Activated naive CD4-positive, alpha-beta T cell treated with anti-CD3 and anti-CD28 coated beads for 36 hours (primary cell): Measurements from ENCODE around the gene RADIL. TPM values are rescaled to one million over a fixed set of nuclear protein-coding genes. Genes with fewer than 3 reads are reported as not detected.

Experiments used
- CTCF ChIA-PET: fragments of 350-600 bp; sonication (Branson Sonifier 250); formaldehyde crosslinking; loops from one replicate; lab custom pipeline; 2021; ENCODE audit warnings: antibody characterized with exemption; lab: Charles Lee
- DNase-seq: peaks from one replicate; pipeline ENCODE4 v3.0.0-alpha.2; 2020
- H3K27ac Mint-ChIP-seq: one replicate; pipeline ENCODE4 v1.8.0; 2021; ENCODE audit warnings: mild to moderate bottlenecking, mixed read lengths
- H3K27me3 Mint-ChIP-seq: one replicate; pipeline ENCODE4 v1.8.0; 2021; ENCODE audit warnings: low read depth, mixed read lengths
- H3K36me3 Mint-ChIP-seq: one replicate; pipeline ENCODE4 v1.8.0; 2021; ENCODE audit warnings: low read depth, mixed read lengths
- H3K4me1 Mint-ChIP-seq: one replicate; pipeline ENCODE4 v1.8.0; 2021; ENCODE audit warnings: low read depth, mixed read lengths
- H3K4me3 Mint-ChIP-seq: one replicate; pipeline ENCODE4 v1.8.0; 2021; ENCODE audit warnings: mild to moderate bottlenecking, moderate library complexity, mixed read lengths
- H3K9me3 Mint-ChIP-seq: one replicate; pipeline ENCODE4 v1.8.0; 2021; ENCODE audit warnings: mixed read lengths
- intact Hi-C: fragments of 100-400 bp; cut with micrococcal nuclease; formaldehyde crosslinking; loops from one replicate; pipeline ENCODE4 v1.15.1; 2023
- total RNA-seq, 2 experiments: library from RNA; stranded (reverse); gene quantifications; one replicate each; pipeline ENCODE4 v1.2.3, GENCODE V29; 2021

The RADIL gene
- total RNA-seq, 2 experiments from 2014 or later = 0.42 to 0.55 TPM

GRCh38 chr7:4879396-4880081 lies 4.0 kb downstream of the RADIL start:
- Mint-ChIP-seq H3K4me1 (peaks cover 10% of the 10 kb centered on the region), H3K9me3 (no peaks in the 10 kb centered on the region), H3K27me3 (peaks cover 30% of the 10 kb centered on the region), H3K36me3 (no peaks in the 10 kb centered on the region), H3K27ac (no peak overlapping the region), H3K4me3 (no peak overlapping the region)
- intact Hi-C loops = loop anchor here (5.0 kb wide), 1 partner anchor 197 kb away; the partner anchor contains the start of gene FOXK1
- CTCF ChIA-PET = interaction anchor here (1.0 kb wide), 1 partner anchor 81 kb away, joined by 3 read pairs; no protein-coding TSS in a partner anchor
- no peak for DNase-seq

DNA sequence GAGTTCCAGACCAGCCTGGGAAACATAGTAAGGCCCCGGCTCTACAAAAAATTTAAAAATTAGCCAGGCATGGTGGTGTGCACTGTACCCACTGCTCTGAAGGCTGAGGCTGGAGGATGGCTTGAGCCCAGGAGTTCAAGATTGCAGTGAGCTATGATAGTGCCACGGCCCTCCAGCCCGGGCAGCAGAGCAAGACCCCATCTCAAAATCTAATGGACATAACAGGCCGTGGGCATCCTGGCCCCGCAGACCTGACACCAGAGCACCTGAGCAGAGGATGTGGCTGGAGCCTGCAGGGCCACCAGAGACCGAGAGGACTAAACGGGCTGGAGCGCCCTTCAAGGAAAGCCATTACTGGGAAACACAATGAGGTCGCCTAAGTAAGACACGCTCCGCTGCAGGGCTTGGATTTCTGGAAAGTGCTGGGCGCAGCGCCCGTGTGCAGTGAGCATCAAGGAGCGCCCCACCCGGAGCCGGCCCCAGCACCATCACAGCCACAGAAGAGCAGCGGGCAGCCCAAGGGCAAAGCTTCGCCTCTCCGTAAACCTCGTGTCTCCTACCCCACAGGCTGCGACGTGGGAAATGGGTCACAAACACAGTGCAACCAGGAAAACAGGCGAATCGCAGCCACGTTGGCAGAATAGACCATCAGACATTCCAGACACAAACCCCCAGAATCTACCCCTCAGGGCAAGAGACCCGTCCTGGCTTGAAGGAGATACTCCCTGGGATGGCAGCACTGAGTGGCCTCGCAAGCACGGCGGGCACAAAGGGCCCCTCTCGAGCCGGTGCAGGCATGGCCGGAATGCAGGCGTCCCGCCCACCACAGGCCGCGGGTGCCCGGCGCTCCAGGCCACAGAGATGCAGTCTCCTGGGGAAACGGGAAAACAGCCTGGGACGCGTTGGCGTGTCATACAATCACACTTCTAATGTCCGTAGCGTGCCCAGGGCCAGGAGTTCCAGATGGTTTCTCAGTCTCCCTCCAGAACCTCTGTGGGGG lies 4.9 kb downstream of the RADIL start:
- CTCF ChIA-PET = interaction anchor here (1.1 kb wide), 1 partner anchor 717 kb away, joined by 5 read pairs; no protein-coding TSS in a partner anchor
- DNase-seq = no peak
- intact Hi-C loops = no loop called here
- H3K27ac Mint-ChIP-seq = no peak overlapping the region
- no peaks in the 10 kb centered on the region for H3K36me3 Mint-ChIP-seq
- no peak overlapping the region for H3K4me3 Mint-ChIP-seq
- H3K9me3 Mint-ChIP-seq = no peaks in the 10 kb centered on the region
- peaks cover 10% of the 10 kb centered on the region for H3K4me1 Mint-ChIP-seq
- peaks cover 26% of the 10 kb centered on the region for H3K27me3 Mint-ChIP-seq

DNA sequence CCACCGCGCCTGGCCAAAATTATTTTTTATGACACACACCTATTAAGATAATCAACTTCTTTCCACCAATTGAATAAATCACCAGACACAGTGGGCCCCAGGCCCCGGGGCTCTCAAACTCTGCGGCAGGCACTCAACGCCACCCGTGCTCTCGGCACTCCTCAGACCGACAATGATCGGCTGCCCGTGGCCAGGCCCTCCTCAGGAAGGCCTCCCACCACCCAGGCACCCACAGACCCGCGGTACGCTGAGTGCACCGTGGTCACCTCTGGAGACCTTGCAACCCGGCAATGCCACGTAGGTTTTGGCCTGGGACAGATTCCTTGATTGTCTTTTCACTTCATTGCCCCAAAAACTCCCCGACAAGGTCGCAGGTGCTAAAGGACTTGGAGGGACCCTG lies 6.9 kb downstream of the RADIL start:
- Mint-ChIP-seq H3K9me3 (no peaks in the 10 kb centered on the region), H3K4me1 (no peaks in the 10 kb centered on the region)
- CTCF ChIA-PET = no interaction called here

GRCh38 chr7:4875391-4875790 lies 8.1 kb downstream of the RADIL start:
- H3K4me3 Mint-ChIP-seq = no peak overlapping the region
- no peaks in the 10 kb centered on the region for H3K9me3 Mint-ChIP-seq
- H3K36me3 Mint-ChIP-seq = no peaks in the 10 kb centered on the region
- H3K4me1 Mint-ChIP-seq = peaks cover 4% of the 10 kb centered on the region
- H3K27ac Mint-ChIP-seq = no peak overlapping the region
- peaks cover 24% of the 10 kb centered on the region for H3K27me3 Mint-ChIP-seq
- DNase-seq = no peak
- CTCF ChIA-PET = interaction anchor here (1.2 kb wide), 1 partner anchor 8 kb away, joined by 4 read pairs; the partner anchor contains the start of gene RADIL
- intact Hi-C loops = no loop called here

More for the DNA sequence above, 6.9 kb downstream of the RADIL start:
- H3K36me3 Mint-ChIP-seq = no peaks in the 10 kb centered on the region
- no peak for DNase-seq
- peaks cover 22% of the 10 kb centered on the region for H3K27me3 Mint-ChIP-seq
- H3K4me3 Mint-ChIP-seq = no peak overlapping the region
- H3K27ac Mint-ChIP-seq = no peak overlapping the region
- intact Hi-C loops = no loop called here

- Mint-ChIP-seq H3K27ac (no peak overlapping the region), H3K36me3 (no peaks in the 10 kb centered on the region), H3K4me1 (peaks cover 4% of the 10 kb centered on the region)
Observed at GRCh38 chr7:4873071-4873944, 10.2 kb downstream of the RADIL start.

DNA sequence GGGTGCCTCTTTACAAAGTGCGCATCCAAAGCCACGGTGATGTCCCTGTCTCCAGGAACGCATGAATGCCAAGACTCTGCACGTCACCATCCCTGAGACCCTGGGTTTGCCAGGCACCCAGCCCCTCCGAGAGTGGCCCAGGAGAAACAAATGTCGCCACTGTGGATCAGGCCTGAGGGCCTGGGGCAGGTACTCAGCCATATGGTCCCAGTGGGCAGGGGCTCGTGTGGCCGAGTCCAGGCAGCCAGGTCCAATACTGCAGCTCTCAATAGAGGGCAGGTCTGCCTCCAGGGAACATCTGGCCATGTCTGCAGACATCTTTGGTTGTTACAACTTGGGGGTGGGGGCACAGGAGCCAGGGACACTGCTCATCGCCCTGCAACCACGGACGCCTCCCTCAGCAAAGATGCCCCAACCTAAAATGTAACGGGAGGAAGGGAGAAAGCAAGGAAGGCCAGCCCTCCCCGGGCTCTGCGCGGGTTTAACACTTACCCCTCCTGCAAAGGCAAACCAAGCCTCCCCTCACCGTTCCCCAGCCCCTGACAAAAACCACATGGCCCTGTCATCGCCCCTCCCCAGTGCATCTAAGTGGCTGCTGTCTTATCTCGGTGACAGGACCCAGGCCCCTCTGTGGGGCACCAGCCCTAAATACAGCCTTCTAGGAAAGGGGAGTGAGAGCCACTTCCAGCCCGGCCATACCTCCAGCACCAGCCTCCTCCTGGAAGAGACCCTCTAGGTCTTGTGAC lies 11.4 kb downstream of the RADIL start:
- Mint-ChIP-seq H3K27ac (no peak overlapping the region), H3K9me3 (no peaks in the 10 kb centered on the region), H3K36me3 (no peaks in the 10 kb centered on the region), H3K4me1 (peaks cover 4% of the 10 kb centered on the region), H3K4me3 (no peak overlapping the region), H3K27me3 (peaks cover 20% of the 10 kb centered on the region)
- no peak for DNase-seq
- intact Hi-C loops = no loop called here
- CTCF ChIA-PET = interaction anchor here (0.6 kb wide), 1 partner anchor 11 kb away, joined by 3 read pairs; no protein-coding TSS in a partner anchor

More at GRCh38 chr7:4873071-4873944, 10.2 kb downstream of the RADIL start:
- CTCF ChIA-PET = no interaction called here
- intact Hi-C loops = no loop called here
- peaks cover 20% of the 10 kb centered on the region for H3K27me3 Mint-ChIP-seq
- no peak overlapping the region for H3K4me3 Mint-ChIP-seq
- DNase-seq = no peak
- no peaks in the 10 kb centered on the region for H3K9me3 Mint-ChIP-seq

- H3K27me3 Mint-ChIP-seq = peaks cover 20% of the 10 kb centered on the region
- H3K27ac Mint-ChIP-seq = no peak overlapping the region
Observed at GRCh38 chr7:4871056-4871680, 12.3 kb downstream of the RADIL start.

GRCh38 chr7:4868493-4868892 lies 15.0 kb downstream of the RADIL start:
- H3K9me3 Mint-ChIP-seq = no peaks in the 10 kb centered on the region

More at GRCh38 chr7:4871056-4871680, 12.3 kb downstream of the RADIL start:
- Mint-ChIP-seq H3K36me3 (no peaks in the 10 kb centered on the region), H3K9me3 (no peaks in the 10 kb centered on the region), H3K4me1 (peaks cover 4% of the 10 kb centered on the region), H3K4me3 (no peak overlapping the region)
- intact Hi-C loops = no loop called here
- CTCF ChIA-PET = interaction anchor here (0.6 kb wide), 1 partner anchor 12 kb away, joined by 3 read pairs; no protein-coding TSS in a partner anchor
- no peak for DNase-seq

GRCh38 chr7:4866528-4867496 lies 16.7 kb downstream of the RADIL start:
- no peaks in the 10 kb centered on the region for H3K9me3 Mint-ChIP-seq
- H3K27ac Mint-ChIP-seq = no peak overlapping the region
- H3K36me3 Mint-ChIP-seq = no peaks in the 10 kb centered on the region
- H3K27me3 Mint-ChIP-seq = peaks cover 39% of the 10 kb centered on the region
- intact Hi-C loops = no loop called here
- H3K4me3 Mint-ChIP-seq = no peak overlapping the region
- H3K4me1 Mint-ChIP-seq = peaks cover 4% of the 10 kb centered on the region
- CTCF ChIA-PET = no interaction called here
- DNase-seq = no peak

More at GRCh38 chr7:4868493-4868892, 15.0 kb downstream of the RADIL start:
- H3K27me3 Mint-ChIP-seq = peaks cover 35% of the 10 kb centered on the region
- peaks cover 4% of the 10 kb centered on the region for H3K4me1 Mint-ChIP-seq
- intact Hi-C loops = no loop called here
- no peaks in the 10 kb centered on the region for H3K36me3 Mint-ChIP-seq
- DNase-seq = no peak
- CTCF ChIA-PET = no interaction called here
- H3K4me3 Mint-ChIP-seq = no peak overlapping the region
- H3K27ac Mint-ChIP-seq = no peak overlapping the region

DNA sequence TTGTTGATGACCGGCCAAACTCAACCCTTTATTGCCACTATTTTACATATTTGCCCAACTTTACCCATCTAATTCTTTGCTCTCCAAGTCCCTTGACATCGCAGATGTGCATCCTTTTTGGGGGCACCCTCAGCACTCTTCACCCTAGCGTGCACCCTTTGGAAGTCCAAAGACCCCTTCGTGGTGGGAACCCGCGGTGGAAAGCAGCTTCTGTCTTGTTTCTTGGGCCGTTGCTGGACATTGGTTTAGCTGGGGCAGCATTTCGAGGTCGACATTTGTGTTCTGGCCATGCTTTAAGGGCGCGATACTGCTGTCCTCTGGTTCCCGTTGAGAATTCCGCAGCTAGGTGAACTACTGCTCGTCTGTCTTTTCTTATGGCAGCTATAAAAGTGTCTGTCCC lies 21.4 kb downstream of the RADIL start:
- Mint-ChIP-seq H3K27me3 (peaks cover 49% of the 10 kb centered on the region), H3K4me1 (peaks cover 2% of the 10 kb centered on the region), H3K9me3 (peaks cover 2% of the 10 kb centered on the region), H3K4me3 (no peak overlapping the region), H3K36me3 (no peaks in the 10 kb centered on the region), H3K27ac (no peak overlapping the region)
- intact Hi-C loops = no loop called here
- DNase-seq = no peak
- CTCF ChIA-PET = no interaction called here
